Neural cell (in vitro differentiated cells): ENCODE data around the gene ALX1. TPM values are rescaled to one million over a fixed set of nuclear protein-coding genes. Genes with fewer than 3 reads are reported as not detected.

Experiments
- H2AFZ ChIP-seq: fragments of 200-600, 300-800 bp; sonication (generic), shearing (Covaris generic); 2 replicates; pipeline ENCODE4 v1.6.0; 2014; ENCODE audit warnings: low read depth, mild to moderate bottlenecking, antibody characterized with exemption, low read length, moderate library complexity
- H3F3A ChIP-seq: fragments of 200-600 bp; shearing (Covaris generic); 2 replicates; pipeline ENCODE4 v1.6.1; 2016; ENCODE audit warnings: mild to moderate bottlenecking, moderate library complexity, mixed read lengths, antibody characterized with exemption, low read length; ENCODE audit not compliant: insufficient read depth, poor library complexity, severe bottlenecking
- H3K27ac ChIP-seq: fragments of 200-600, 300-800 bp; sonication (generic), shearing (Covaris generic); 2 replicates; pipeline ENCODE4 v1.5.1; 2014; ENCODE audit warnings: mild to moderate bottlenecking, low read length, moderate library complexity
- H3K27me3 ChIP-seq: fragments of 300-800, 200-600 bp; sonication (generic), shearing (Covaris generic); 2 replicates; pipeline ENCODE4 v1.6.0; 2014; ENCODE audit warnings: mild to moderate bottlenecking, low read depth, low read length, moderate library complexity; ENCODE audit not compliant: insufficient read depth
- H3K36me3 ChIP-seq: fragments of 300-800, 200-600 bp; sonication (generic), shearing (Covaris generic); 2 replicates; pipeline ENCODE4 v1.5.1; 2014; ENCODE audit warnings: mild to moderate bottlenecking, antibody characterized with exemption, low read length, moderate library complexity; ENCODE audit not compliant: insufficient read depth
- H3K4me2 ChIP-seq: fragments of 300-800, 200-600 bp; sonication (generic), shearing (Covaris generic); 2 replicates; pipeline ENCODE4 v1.6.0; 2014; ENCODE audit warnings: mild to moderate bottlenecking, low read length
- H3K4me3 ChIP-seq: fragments of 300-800, 200-600 bp; sonication (generic), shearing (Covaris generic); 2 replicates; pipeline ENCODE4 v1.5.1; 2014; ENCODE audit warnings: mild to moderate bottlenecking, low read length, moderate library complexity
- H3K79me2 ChIP-seq: fragments of 200-600 bp; shearing (Covaris generic); replicated peaks from 2 replicates; pipeline ENCODE4 v1.6.0; 2014; ENCODE audit warnings: mild to moderate bottlenecking, low read length, moderate library complexity; ENCODE audit not compliant: insufficient read depth
- H3K9ac ChIP-seq: fragments of 300-800, 200-600 bp; sonication (generic), shearing (Covaris generic); 2 replicates; pipeline ENCODE4 v1.6.1; 2016; ENCODE audit warnings: mild to moderate bottlenecking, low read length, mixed read lengths
- H3K9me2 ChIP-seq: fragments of 200-600 bp; shearing (Covaris generic); 2 replicates; pipeline ENCODE4 v1.6.1; 2016; ENCODE audit warnings: mild to moderate bottlenecking, low read length, mixed read lengths; ENCODE audit not compliant: insufficient read depth
- H3K9me3 ChIP-seq: fragments of 200-600, 300-800 bp; sonication (generic), shearing (Covaris generic); 2 replicates; pipeline ENCODE4 v1.6.1; 2016; ENCODE audit warnings: mild to moderate bottlenecking, mixed run types, low read length, moderate library complexity, mixed read lengths
- H4K20me1 ChIP-seq: fragments of 200-600 bp; shearing (Covaris generic); 2 replicates; pipeline ENCODE4 v1.6.1; 2016; ENCODE audit warnings: mild to moderate bottlenecking, mixed run types; ENCODE audit not compliant: insufficient read depth
- EP300 ChIP-seq: fragments of 450-650 bp; conservative IDR thresholded peaks from 2 replicates; pipeline ENCODE4 v1.6.1; 2014; ENCODE audit warnings: antibody characterized with exemption, mild to moderate bottlenecking, moderate library complexity; ENCODE audit not compliant: poor library complexity, severe bottlenecking
- EZH2 ChIP-seq: fragments of 200-600, 300-800 bp; shearing (Covaris generic), sonication (generic); IDR thresholded peaks from 2 replicates; pipeline ENCODE4 v1.6.1; 2014; ENCODE audit warnings: antibody characterized with exemption, low read length, borderline replicate concordance, mild to moderate bottlenecking; ENCODE audit not compliant: insufficient read depth, poor library complexity, severe bottlenecking
- MXI1 ChIP-seq: fragments of 450-650 bp; conservative IDR thresholded peaks from 2 replicates; pipeline ENCODE4 v1.6.1; 2014; ENCODE audit warnings: antibody characterized with exemption, mild to moderate bottlenecking; ENCODE audit not compliant: poor library complexity, severe bottlenecking
- POLR2AphosphoS5 ChIP-seq: IDR thresholded peaks from 2 replicates; pipeline ENCODE4 v1.6.1; 2012
- RAD21 ChIP-seq: fragments of 450-650 bp; conservative IDR thresholded peaks from 2 replicates; pipeline ENCODE4 v1.6.1; 2014; ENCODE audit warnings: antibody characterized with exemption, mild to moderate bottlenecking, moderate library complexity
- SMC3 ChIP-seq: fragments of 450-650 bp; conservative IDR thresholded peaks from 2 replicates; pipeline ENCODE4 v1.6.1; 2014; ENCODE audit warnings: antibody characterized with exemption, mild to moderate bottlenecking, moderate library complexity; ENCODE audit not compliant: poor library complexity
- TAF1 ChIP-seq: IDR thresholded peaks from 2 replicates; pipeline ENCODE4 v1.6.1; 2012; ENCODE audit warnings: low read depth
- polyA plus RNA-seq: library from polyadenylated mRNA; depleted of rRNA; stranded (reverse); fragments of >200 nt; gene quantifications from 2 replicates; pipeline ENCODE4 v1.2.3, GENCODE V29; 2014
- TF ChIP-seq, protein P1 (sequence below): IDR thresholded peaks from 2 replicates; pipeline ENCODE4 v1.6.1; 2012; ENCODE audit warnings: borderline replicate concordance
- TF ChIP-seq, protein P2 (sequence below): fragments of 450-650 bp; IDR thresholded peaks from 2 replicates; pipeline ENCODE4 v1.5.1; 2014; ENCODE audit warnings: antibody characterized with exemption, mild to moderate bottlenecking, moderate library complexity; ENCODE audit not compliant: poor library complexity, severe bottlenecking

The ALX1 gene
- polyA plus RNA-seq, 1 donor from 2014 or later = 0.43 TPM

DNA sequence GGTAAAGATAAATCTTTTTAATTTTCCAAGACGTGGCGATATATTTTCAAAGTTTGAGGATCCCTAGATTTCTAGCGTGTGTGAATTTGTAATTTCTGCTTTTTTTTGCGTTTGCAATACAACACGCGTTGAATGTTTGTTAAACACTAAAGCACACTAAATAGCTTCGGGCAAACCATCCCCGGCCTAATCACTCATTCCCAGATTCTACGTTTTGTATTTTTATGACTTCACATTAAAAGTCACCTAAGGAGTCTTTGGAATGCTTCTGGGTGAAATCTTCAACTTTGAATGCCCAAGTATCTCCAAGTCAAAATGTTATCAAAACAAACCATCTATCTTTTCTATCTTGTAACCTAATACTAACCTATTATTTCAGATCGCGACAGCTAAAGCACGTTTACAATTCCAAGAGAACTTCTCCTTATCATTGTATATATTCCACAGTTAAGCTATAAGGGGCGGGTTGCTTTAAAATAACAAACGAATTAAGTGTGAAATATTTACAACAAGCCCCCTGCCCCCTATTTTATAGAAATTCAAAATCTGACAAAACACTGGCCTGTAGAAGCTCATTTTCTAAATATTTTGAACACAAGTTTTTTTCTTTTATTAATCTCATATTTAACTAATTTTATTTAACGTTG is 1.1 kb downstream of the ALX1 start:
- Histone ChIP-seq H2AFZ (no peak overlapping the region), H3K36me3 (no peaks in the 10 kb centered on the region), H3K4me2 (peak overlapping the region; percentile 71), H3K4me3 (peak overlapping the region; percentile 63), H4K20me1 (no peaks in the 10 kb centered on the region), H3F3A (no peaks in the 10 kb centered on the region), H3K27me3 (peaks cover 93% of the 10 kb centered on the region), H3K9ac (no peak overlapping the region), H3K9me3 (peaks cover 16% of the 10 kb centered on the region), H3K9me2 (no peaks in the 10 kb centered on the region), H3K27ac (no peak overlapping the region), H3K79me2 (no peaks in the 10 kb centered on the region)
- TF ChIP-seq POLR2AphosphoS5 (peak; percentile 64), SMC3 (no peak)

DNA sequence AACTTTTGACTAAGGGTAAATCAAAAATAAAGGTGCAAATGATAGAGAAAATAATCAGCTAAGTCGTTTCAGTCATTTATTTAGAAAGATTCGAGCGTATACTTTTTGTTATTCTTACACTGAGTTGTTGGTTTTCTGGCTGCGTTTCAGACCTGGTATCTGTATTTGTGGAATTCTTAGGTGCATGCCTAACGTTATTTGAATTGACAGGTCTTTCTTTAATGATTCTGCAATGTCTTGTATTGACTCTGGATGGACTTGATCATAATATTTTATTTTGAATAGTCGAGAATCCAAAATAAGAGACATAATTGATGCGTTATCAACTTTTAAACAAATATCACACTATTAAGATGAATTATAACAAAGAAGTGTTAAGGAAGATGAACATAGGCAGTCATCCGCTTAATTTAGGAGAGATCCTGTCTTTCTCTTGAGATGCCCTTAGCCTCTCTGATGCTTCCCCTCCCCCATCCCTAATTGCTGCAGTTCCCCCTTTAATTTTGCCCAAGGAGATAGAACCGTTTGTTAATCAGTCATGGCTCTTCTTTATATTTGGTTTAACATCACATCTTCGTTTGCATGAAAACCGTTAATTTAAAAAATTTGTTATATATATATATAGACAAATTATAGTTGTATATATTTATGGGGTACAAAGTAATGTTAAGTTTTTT is 1.8 kb downstream of the ALX1 start:
- Histone ChIP-seq H4K20me1 (no peaks in the 10 kb centered on the region), H3K36me3 (no peaks in the 10 kb centered on the region), H3K4me2 (no peak overlapping the region), H3K27me3 (peaks cover 86% of the 10 kb centered on the region), H3K9me2 (no peaks in the 10 kb centered on the region), H3K9ac (no peak overlapping the region), H3K9me3 (peaks cover 16% of the 10 kb centered on the region), H3K27ac (no peak overlapping the region), H3K79me2 (no peaks in the 10 kb centered on the region), H2AFZ (no peak overlapping the region), H3K4me3 (no peak overlapping the region), H3F3A (no peaks in the 10 kb centered on the region)
- no peak for TF ChIP-seq POLR2AphosphoS5
- no peak for TF ChIP-seq RAD21
- TF ChIP-seq, protein P1, sequence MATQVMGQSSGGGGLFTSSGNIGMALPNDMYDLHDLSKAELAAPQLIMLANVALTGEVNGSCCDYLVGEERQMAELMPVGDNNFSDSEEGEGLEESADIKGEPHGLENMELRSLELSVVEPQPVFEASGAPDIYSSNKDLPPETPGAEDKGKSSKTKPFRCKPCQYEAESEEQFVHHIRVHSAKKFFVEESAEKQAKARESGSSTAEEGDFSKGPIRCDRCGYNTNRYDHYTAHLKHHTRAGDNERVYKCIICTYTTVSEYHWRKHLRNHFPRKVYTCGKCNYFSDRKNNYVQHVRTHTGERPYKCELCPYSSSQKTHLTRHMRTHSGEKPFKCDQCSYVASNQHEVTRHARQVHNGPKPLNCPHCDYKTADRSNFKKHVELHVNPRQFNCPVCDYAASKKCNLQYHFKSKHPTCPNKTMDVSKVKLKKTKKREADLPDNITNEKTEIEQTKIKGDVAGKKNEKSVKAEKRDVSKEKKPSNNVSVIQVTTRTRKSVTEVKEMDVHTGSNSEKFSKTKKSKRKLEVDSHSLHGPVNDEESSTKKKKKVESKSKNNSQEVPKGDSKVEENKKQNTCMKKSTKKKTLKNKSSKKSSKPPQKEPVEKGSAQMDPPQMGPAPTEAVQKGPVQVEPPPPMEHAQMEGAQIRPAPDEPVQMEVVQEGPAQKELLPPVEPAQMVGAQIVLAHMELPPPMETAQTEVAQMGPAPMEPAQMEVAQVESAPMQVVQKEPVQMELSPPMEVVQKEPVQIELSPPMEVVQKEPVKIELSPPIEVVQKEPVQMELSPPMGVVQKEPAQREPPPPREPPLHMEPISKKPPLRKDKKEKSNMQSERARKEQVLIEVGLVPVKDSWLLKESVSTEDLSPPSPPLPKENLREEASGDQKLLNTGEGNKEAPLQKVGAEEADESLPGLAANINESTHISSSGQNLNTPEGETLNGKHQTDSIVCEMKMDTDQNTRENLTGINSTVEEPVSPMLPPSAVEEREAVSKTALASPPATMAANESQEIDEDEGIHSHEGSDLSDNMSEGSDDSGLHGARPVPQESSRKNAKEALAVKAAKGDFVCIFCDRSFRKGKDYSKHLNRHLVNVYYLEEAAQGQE = no peak
- TF ChIP-seq, protein P2, sequence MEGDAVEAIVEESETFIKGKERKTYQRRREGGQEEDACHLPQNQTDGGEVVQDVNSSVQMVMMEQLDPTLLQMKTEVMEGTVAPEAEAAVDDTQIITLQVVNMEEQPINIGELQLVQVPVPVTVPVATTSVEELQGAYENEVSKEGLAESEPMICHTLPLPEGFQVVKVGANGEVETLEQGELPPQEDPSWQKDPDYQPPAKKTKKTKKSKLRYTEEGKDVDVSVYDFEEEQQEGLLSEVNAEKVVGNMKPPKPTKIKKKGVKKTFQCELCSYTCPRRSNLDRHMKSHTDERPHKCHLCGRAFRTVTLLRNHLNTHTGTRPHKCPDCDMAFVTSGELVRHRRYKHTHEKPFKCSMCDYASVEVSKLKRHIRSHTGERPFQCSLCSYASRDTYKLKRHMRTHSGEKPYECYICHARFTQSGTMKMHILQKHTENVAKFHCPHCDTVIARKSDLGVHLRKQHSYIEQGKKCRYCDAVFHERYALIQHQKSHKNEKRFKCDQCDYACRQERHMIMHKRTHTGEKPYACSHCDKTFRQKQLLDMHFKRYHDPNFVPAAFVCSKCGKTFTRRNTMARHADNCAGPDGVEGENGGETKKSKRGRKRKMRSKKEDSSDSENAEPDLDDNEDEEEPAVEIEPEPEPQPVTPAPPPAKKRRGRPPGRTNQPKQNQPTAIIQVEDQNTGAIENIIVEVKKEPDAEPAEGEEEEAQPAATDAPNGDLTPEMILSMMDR = no peak
- no peak for TF ChIP-seq TAF1
- no peak for TF ChIP-seq EP300
- no peak for TF ChIP-seq SMC3
- TF ChIP-seq EZH2 = no peak
- TF ChIP-seq MXI1 = no peak
